GM19035 (cell line): ENCODE data around the gene SOBP.
A peak's percentile ranks its signal among the peaks of the same experiment; 100 is the strongest.

Experiments
- ATAC-seq: cut with Tn5 transposase; IDR thresholded peaks from one replicate; pipeline ENCODE4 v1.9.1; 2021; ENCODE audit not compliant: unreplicated experiment

Gene SOBP

GRCh38 chr6:107613651-107614379 lies 123.9 kb downstream of the SOBP start:
- ATAC-seq: no peak

- no peak for ATAC-seq
These were observed 124.9 kb downstream of the SOBP start for GRCh38 chr6:107614828-107615227.

GRCh38 chr6:107616775-107617174 lies 126.9 kb downstream of the SOBP start:
- no peak for ATAC-seq

GRCh38 chr6:107617341-107617932 lies 127.5 kb downstream of the SOBP start:
- ATAC-seq: no peak

GRCh38 chr6:107618672-107619071 lies 128.8 kb downstream of the SOBP start:
- peak; percentile 98 for ATAC-seq

GRCh38 chr6:107620732-107621131 lies 130.8 kb downstream of the SOBP start:
- ATAC-seq: no peak

- no peak for ATAC-seq
These were observed 131.5 kb downstream of the SOBP start for GRCh38 chr6:107621229-107621937.

GRCh38 chr6:107622269-107622668 lies 132.4 kb downstream of the SOBP start:
- ATAC-seq: no peak

- ATAC-seq: no peak
These were observed 134.1 kb downstream of the SOBP start for GRCh38 chr6:107624050-107624449.

GRCh38 chr6:107624541-107624940 lies 134.6 kb downstream of the SOBP start:
- no peak for ATAC-seq

GRCh38 chr6:107625264-107625663 lies 135.3 kb downstream of the SOBP start:
- ATAC-seq: no peak

- ATAC-seq: no peak
These were observed 136.7 kb downstream of the SOBP start for GRCh38 chr6:107626645-107627044.

GRCh38 chr6:107627969-107628368 lies 138.1 kb downstream of the SOBP start:
- ATAC-seq: no peak

- ATAC-seq: no peak
These were observed 139.0 kb downstream of the SOBP start for GRCh38 chr6:107628878-107629277.

GRCh38 chr6:107629548-107630129 lies 139.7 kb downstream of the SOBP start:
- no peak for ATAC-seq

GRCh38 chr6:107630348-107630977 lies 140.5 kb downstream of the SOBP start:
- ATAC-seq: no peak

GRCh38 chr6:107632381-107633136 lies 142.6 kb downstream of the SOBP start:
- ATAC-seq: no peak

GRCh38 chr6:107633680-107634323 lies 143.9 kb downstream of the SOBP start:
- ATAC-seq: no peak

GRCh38 chr6:107634324-107635056 lies 144.6 kb downstream of the SOBP start:
- no peak for ATAC-seq
